Measurements from ENCODE around the gene OR6S1. TPM values are rescaled to one million over a fixed set of nuclear protein-coding genes. Genes with fewer than 3 reads are reported as not detected.

OR6S1 gene
- polyA plus RNA-seq, 1 donor (not counting 4 experiments of a cell fraction or from before 2014, with no cell fraction given): not detected

- Histone ChIP-seq H3K9ac (ENCODE audit: control insufficient read depth, extremely low read depth, insufficient read depth, low read length) (no peak within 1 kb of the TSS), H3K36me3 (ENCODE audit: control insufficient read depth in 2 of 2, extremely low read depth in 1 of 2, insufficient read depth in 2 of 2, low read length in 2 of 2) (no peaks in the 10 kb centered on the region), H3K4me2 (ENCODE audit: control insufficient read depth, extremely low read depth, insufficient read depth, low read depth, low read length) (no peak within 1 kb of the TSS), H3K9me3 (ENCODE audit: control insufficient read depth, low read depth, low read length) (no peaks in the 10 kb centered on the region), H3K4me1 (ENCODE audit: control insufficient read depth, extremely low read depth, insufficient read depth, low read length) (no peaks in the 10 kb centered on the region), H2AFZ (ENCODE audit: control insufficient read depth, low read length) (no peak within 1 kb of the TSS), H3K4me3 (ENCODE audit: control insufficient read depth in 2 of 3, extremely low read depth in 1 of 3, insufficient read depth in 2 of 3, low read depth in 1 of 3, low read length in 3 of 3) (no peak within 1 kb of the TSS), H3K9me1 (ENCODE audit: control insufficient read depth, extremely low read depth, insufficient read depth, low read length) (no peaks in the 10 kb centered on the region), H3K27ac (ENCODE audit: control insufficient read depth, insufficient read depth, low read length) (no peak within 1 kb of the TSS), H3K27me3 (ENCODE audit: control insufficient read depth, extremely low read depth, insufficient read depth, low read length) (peaks cover 2% of the 10 kb centered on the region), H4K20me1 (ENCODE audit: control insufficient read depth, extremely low read depth, insufficient read depth, low read length) (no peaks in the 10 kb centered on the region), H3K79me2 (ENCODE audit: control insufficient read depth, insufficient read depth, low read length) (no peaks in the 10 kb centered on the region)
- no peak for DNase-seq (ENCODE audit: low read depth, low spot score)
- TF ChIP-seq CTCF (optimal IDR thresholded peaks at IDR 0.05 in 1 of 3, IDR thresholded peaks at IDR 0.05 in 1 of 3, conservative IDR thresholded peaks at IDR 0.05 in 1 of 3; ENCODE audit: extremely low read depth in 1 of 3, insufficient read depth in 2 of 3, low read length in 3 of 3) (no peak), EZH2 (IDR thresholded peaks at IDR 0.05; ENCODE audit: low read length) (no peak)
- dilution Hi-C loops (cut with MboI; ENCODE audit: extremely low pct_ligation_motif_present, low sequenced_read_pairs): no loop called here
- no peak for FAIRE-seq
Observed at GRCh38 chr14:20591235-20591634, 50.3 kb downstream of the OR6S1 start, which contains the start of gene RNASE12. TSS of gene RNASE12 (minus strand) at chr14:20591376. CDS start at chr14:20590723, 653 bp downstream.

Small RNA genes lying within 50 kb of the gene (small RNA-seq; reads per million reads assigned to genes)
- 0 reads per million in 3 experiments for gene RF00019 (ENCODE audit: insufficient read length in 3 of 3, low read depth in 3 of 3, low replicate concordance in 1 of 3)

Other genes starting within 250 kb of the OR6S1 start
- 12.5 to 16.6 TPM (median 12.8 TPM) in 3 replicates for gene TEP1, start 228.2 kb downstream of the OR6S1 start, polyA plus RNA-seq
- gene KLHL33, start 205.5 kb downstream of the OR6S1 start, polyA plus RNA-seq: not detected in 3 replicates
- gene OSGEP, start 186.9 kb downstream of the OR6S1 start, polyA plus RNA-seq: 28.8 to 36.6 TPM (median 34.5 TPM) in 3 replicates
- 211 to 234 TPM (median 212 TPM) in 3 replicates for gene APEX1, start 186.5 kb downstream of the OR6S1 start, polyA plus RNA-seq
- gene PIP4P1, start 180.3 kb downstream of the OR6S1 start, polyA plus RNA-seq: 34.4 to 37.5 TPM (median 35.6 TPM) in 3 replicates
- gene PNP, start 172.3 kb downstream of the OR6S1 start, polyA plus RNA-seq: 227 to 325 TPM (median 243 TPM) in 3 replicates
- not detected in 3 replicates for gene RNASE10, start 136.2 kb downstream of the OR6S1 start, polyA plus RNA-seq
- not detected in 3 replicates for gene RNASE9, start 80.6 kb downstream of the OR6S1 start, polyA plus RNA-seq
- not detected in 3 replicates for gene RNASE11, start 53.7 kb downstream of the OR6S1 start, polyA plus RNA-seq
- not detected in 3 replicates for gene RNASE12, start 50.3 kb downstream of the OR6S1 start, polyA plus RNA-seq
- gene RNASE4, start 42.9 kb upstream of the OR6S1 start, polyA plus RNA-seq: 5.5 to 12.8 TPM (median 9.5 TPM) in 3 replicates
- 3.7 to 4.4 TPM (median 4.0 TPM) in 3 replicates for gene ANG, start 47.1 kb upstream of the OR6S1 start, polyA plus RNA-seq
- not detected in 3 replicates for gene EDDM3A, start 104.2 kb upstream of the OR6S1 start, polyA plus RNA-seq
- not detected in 3 replicates for gene EDDM3B, start 126.7 kb upstream of the OR6S1 start, polyA plus RNA-seq
- not detected in 3 replicates for gene RNASE6, start 139.6 kb upstream of the OR6S1 start, polyA plus RNA-seq
- 0.09 TPM in 1 of 3 replicates, not detected in the others for gene RNASE1, start 161.2 kb upstream of the OR6S1 start, polyA plus RNA-seq
- not detected in 3 replicates for gene RNASE3, start 249.7 kb upstream of the OR6S1 start, polyA plus RNA-seq

Data from keratinocyte (primary cell).